GM12878 (cell line): Measurements from ENCODE around the gene MGAT5. TPM values are rescaled to one million over a fixed set of nuclear protein-coding genes. Genes with fewer than 3 reads are reported as not detected.

Experiments
- ATAC-seq: fragments of 200-7000 bp; cut with Tn5 transposase; 3 replicates; pipeline ENCODE4 v1.9.1; 2020; ENCODE audit warnings: mild to moderate bottlenecking, moderate library complexity
- BruUV-seq: library from RNA; stranded (reverse); fragments of 400-500 nt; replicated peaks from 2 replicates; lab custom pipeline; 2021; lab: Mats Ljungman, UMichigan
- CTCF ChIA-PET: fragments of 300-600 bp; sonication (Branson Sonifier 250); formaldehyde crosslinking; extraction: SDS; loops from one replicate; lab custom pipeline; 2021; ENCODE audit warnings: inconsistent platforms; lab: Yijun Ruan, JAX
- POLR2A ChIA-PET: fragments of 350-600 bp; formaldehyde crosslinking; extraction: SDS; loops from one replicate; lab custom pipeline; 2021; ENCODE audit warnings: inconsistent platforms; lab: Charles Lee
- RAD21 ChIA-PET: fragments of 300-600 bp; sonication (Branson Sonifier 250); formaldehyde crosslinking; loops from one replicate; lab custom pipeline; 2023; ENCODE audit warnings: antibody characterized with exemption; ENCODE audit not compliant: unreplicated experiment; lab: Charles Lee
- SMC1A ChIA-PET: fragments of 300-600 bp; sonication (Branson Sonifier 250); formaldehyde crosslinking; loops from one replicate; lab custom pipeline; 2023; ENCODE audit not compliant: unreplicated experiment, uncharacterized antibody; lab: Charles Lee
- DNase-seq: peaks from one replicate; pipeline ENCODE4 v3.0.0-alpha.2; 2011; ENCODE audit warnings: low read depth, low spot score
- FAIRE-seq: peaks from 3 replicates; lab custom pipeline; 2011; peaks lifted over from hg19 to GRCh38; lab: Jason Lieb, UNC
- H2AFZ ChIP-seq: 2 replicates; pipeline ENCODE4 v1.6.0; 2011; ENCODE audit warnings: low read depth, low read length, control low read depth; ENCODE audit not compliant: control insufficient read depth
- H3K27ac ChIP-seq: 2 replicates; pipeline ENCODE4 v1.5.1; 2011; ENCODE audit warnings: control low read depth; ENCODE audit not compliant: control insufficient read depth, insufficient read depth
- H3K27me3 ChIP-seq, 2 experiments: replicated peaks in 1 of 2; 2 replicates each; pipeline versions ENCODE4 v1.6.0 to v1.6.1; 2011; ENCODE audit warnings: low read length in 1 of 2; ENCODE audit not compliant: control insufficient read depth in 2 of 2, insufficient read depth in 2 of 2
- H3K36me3 ChIP-seq, 2 experiments: 2 replicates each; pipeline ENCODE4 v1.5.1; 2011; ENCODE audit warnings: low read length in 1 of 2; ENCODE audit not compliant: control insufficient read depth in 2 of 2, insufficient read depth in 2 of 2
- H3K4me1 ChIP-seq: 2 replicates; pipeline ENCODE4 v1.6.1; 2011; ENCODE audit warnings: mild to moderate bottlenecking, low read length, moderate library complexity, mixed read lengths; ENCODE audit not compliant: control insufficient read depth, insufficient read depth
- H3K4me2 ChIP-seq: 2 replicates; pipeline ENCODE4 v1.6.0; 2011; ENCODE audit warnings: control low read depth; ENCODE audit not compliant: control insufficient read depth, insufficient read depth
- H3K4me3 ChIP-seq: fragments of 200-600 bp; sonication (generic); 2 replicates; pipeline ENCODE4 v1.5.1; 2016
- H3K79me2 ChIP-seq: 2 replicates; pipeline ENCODE4 v1.6.0; 2011; ENCODE audit warnings: low read length; ENCODE audit not compliant: control insufficient read depth, insufficient read depth
- H3K9ac ChIP-seq: 2 replicates; pipeline ENCODE4 v1.8.0; 2011; ENCODE audit warnings: low read length, control low read depth, mixed read lengths; ENCODE audit not compliant: control insufficient read depth, insufficient read depth
- H3K9me3 ChIP-seq: replicated peaks from 3 replicates; pipeline ENCODE4 v1.5.1; 2011; ENCODE audit warnings: mild to moderate bottlenecking, low read length; ENCODE audit not compliant: control insufficient read depth, insufficient read depth
- H4K20me1 ChIP-seq: 2 replicates; pipeline ENCODE4 v1.6.0; 2011; ENCODE audit not compliant: control insufficient read depth, insufficient read depth
- BACH1 ChIP-seq: fragments of 450-650 bp; IDR thresholded peaks from 2 replicates; pipeline ENCODE4 v1.6.1; 2017; ENCODE audit warnings: mild to moderate bottlenecking, borderline replicate concordance
- GATAD2B ChIP-seq: fragments of 450-650 bp; conservative IDR thresholded peaks from 2 replicates; pipeline ENCODE4 v1.6.1; 2017; ENCODE audit warnings: low read depth, mild to moderate bottlenecking, moderate library complexity
- JUND ChIP-seq: IDR thresholded peaks from 2 replicates; pipeline ENCODE4 v1.6.1; 2012; ENCODE audit warnings: low read depth, mild to moderate bottlenecking, low read length, improper control_type of control experiment, moderate library complexity
- KDM1A ChIP-seq: fragments of 200-600 bp; sonication (generic); IDR thresholded peaks from 2 replicates; pipeline ENCODE4 v1.6.1; 2016; ENCODE audit warnings: borderline replicate concordance
- MEF2B ChIP-seq: fragments of 450-650 bp; IDR thresholded peaks from 2 replicates; pipeline ENCODE4 v1.6.1; 2018; ENCODE audit warnings: mild to moderate bottlenecking, moderate library complexity; ENCODE audit not compliant: partially characterized antibody, poor library complexity, severe bottlenecking
- NKRF ChIP-seq: fragments of 450-650 bp; conservative IDR thresholded peaks from 2 replicates; pipeline ENCODE4 v1.6.1; 2017; ENCODE audit warnings: mild to moderate bottlenecking, moderate library complexity
- NRF1 ChIP-seq: conservative IDR thresholded peaks from 2 replicates; pipeline ENCODE4 v1.6.1; 2011; ENCODE audit warnings: mild to moderate bottlenecking, low read depth, low read length, improper control_type of control experiment
- POLR2A ChIP-seq: IDR thresholded peaks from 2 replicates; pipeline ENCODE4 v1.6.1; 2011; ENCODE audit warnings: low read depth, mild to moderate bottlenecking, low read length
- RAD21 ChIP-seq: IDR thresholded peaks from 2 replicates; pipeline ENCODE4 v1.6.1; 2011; ENCODE audit warnings: mild to moderate bottlenecking, low read depth, low read length, moderate library complexity; ENCODE audit not compliant: insufficient read depth
- SMARCA5 ChIP-seq: fragments of 450-650 bp; IDR thresholded peaks from 2 replicates; pipeline ENCODE4 v1.6.1; 2017; ENCODE audit warnings: mild to moderate bottlenecking
- ZNF274 ChIP-seq: IDR thresholded peaks from one replicate; pipeline ENCODE4 v1.8.0; 2011; ENCODE audit not compliant: insufficient read length, insufficient read depth
- ZNF384 ChIP-seq: IDR thresholded peaks from 2 replicates; pipeline ENCODE4 v1.6.1; 2012; ENCODE audit warnings: low read depth, mild to moderate bottlenecking, low read length, improper control_type of control experiment, borderline replicate concordance
- WGBS: methylation state at CpG from one replicate; pipeline ENCODE4 v1.1.6; 2016; ENCODE audit warnings: low lambda C conversion rate; ENCODE audit not compliant: insufficient replicate concordance, insufficient coverage; ENCODE audit errors: missing lambda C conversion rate; 5-methylcytosine and 5-hydroxymethylcytosine counted together
- in situ Hi-C: fragments of 300-500 bp; cut with MboI; formaldehyde crosslinking; loops from 9 replicates; pipeline ENCODE4 v1.14.3; 2018; ENCODE audit warnings: mixed read lengths
- intact Hi-C: fragments of 100-400 bp; cut with micrococcal nuclease; formaldehyde crosslinking; loops from one replicate; pipeline ENCODE4 v1.14.2; 2022; ENCODE audit not compliant: unreplicated experiment
- polyA plus RNA-seq, 11 experiments: library from polyadenylated mRNA; depleted of rRNA in 4 of 11; unstranded in 6 of 11; stranded (reverse) in 5 of 11; fragments of >200 nt; fragmentation: Nextera tagmentation in 4 of 11; fragmentation: Illumina TruSeq in 1 of 11; extraction: Ambion mirVana in 4 of 11; extraction: Trizol in 1 of 11; gene quantifications; 1 replicate in 1 of 11; 2 replicates in 10 of 11; pipeline versions ENCODE4 v1.2.1 to v1.2.3, GENCODE V29; 2011 to 2016; ENCODE audit warnings: inconsistent platforms in 2 of 11, missing spikeins in 2 of 11, low read depth in 1 of 11
- total RNA-seq, 4 experiments: library from RNA; depleted of rRNA in 3 of 4; stranded (reverse); fragments of >200 nt in 3 of 4; fragmentation: Illumina TruSeq in 1 of 4; extraction: Trizol in 1 of 4; gene quantifications; 2 replicates each; pipeline versions ENCODE4 v1.2.1 to v1.2.3, GENCODE V29; 2013 to 2021

The MGAT5 gene
- total and polyA plus RNA-seq, 10 of the 15 experiments (the other 5 are each of a cell fraction or from before 2014, with no cell fraction given): 4.9 to 104 (median 36.2) TPM

- ChIA-PET RAD21 (interaction anchor here (0.6 to 1.2 kb wide), 8 partner anchors 24 to 568 kb away, joined by 3 to 5 read pairs (median 4); no protein-coding TSS in a partner anchor), POLR2A (no interaction called here), CTCF (interaction anchor here (0.6 to 4.9 kb wide), 23 partner anchors 9 to 1317 kb away, joined by 3 to 32 read pairs (median 3); no protein-coding TSS in a partner anchor), SMC1A (interaction anchor here (1.1 to 2.6 kb wide), 10 partner anchors 8 to 569 kb away, joined by 3 to 17 read pairs (median 4); no protein-coding TSS in a partner anchor)
- TF ChIP-seq BACH1 (no peak), POLR2A (0 out of 2 replicates have a peak, but pooled peaks have one; percentile 40), ZNF274 (no peak)
- TSS peak; percentile 17 for BruUV-seq
- Histone ChIP-seq H3K79me2 (no peaks in the 10 kb centered on the region), H3K4me2 (no peak overlapping the region), H3K4me3 (no peak overlapping the region), H2AFZ (no peak overlapping the region), H3K27me3 (no peaks in the 10 kb centered on the region), H3K9me3 (no peaks in the 10 kb centered on the region), H3K36me3 (peaks cover 14 to 17% of the 10 kb centered on the region in 2 experiments; a peak in 3 of 4 replicates), H3K9ac (no peak overlapping the region), H3K27ac (no peak overlapping the region), H4K20me1 (no peaks in the 10 kb centered on the region), H3K4me1 (no peaks in the 10 kb centered on the region)
- DNase-seq: no peak
- WGBS: 77% methylated on average over 9 of the region's 9 CpGs
- FAIRE-seq: no peak
- no peak for ATAC-seq
- intact Hi-C loops: loop anchor here (5.0 kb wide), 1 partner anchor 240 kb away; no protein-coding TSS in a partner anchor
- in situ Hi-C loops: no loop called here
These were observed 198.3 kb downstream of the MGAT5 start for GRCh38 chr2:134452042-134452733.

GRCh38 chr2:134453476-134453875 is 199.6 kb downstream of the MGAT5 start:
- WGBS: 95% methylated on average over 4 of the region's 4 CpGs
- TF ChIP-seq BACH1 (no peak), NKRF (no peak), NRF1 (no peak), JUND (no peak), KDM1A (no peak), GATAD2B (no peak), RAD21 (no peak), SMARCA5 (no peak), ZNF384 (no peak), MEF2B (no peak)

More at GRCh38 chr2:134453476-134453875, 199.6 kb downstream of the MGAT5 start:
- no peaks in the 10 kb centered on the region for H3K4me1 ChIP-seq
- H3K9me3 ChIP-seq: no peaks in the 10 kb centered on the region
- H2AFZ ChIP-seq: no peak overlapping the region
- ChIA-PET CTCF (interaction anchor here (1.1 to 4.9 kb wide), 6 partner anchors 16 to 569 kb away, joined by 3 to 32 read pairs (median 21); no protein-coding TSS in a partner anchor), SMC1A (interaction anchor here (1.3 kb wide), 1 partner anchor 335 kb away, joined by 3 read pairs; no protein-coding TSS in a partner anchor), RAD21 (interaction anchor here (1.2 kb wide), 1 partner anchor 335 kb away, joined by 4 read pairs; no protein-coding TSS in a partner anchor), POLR2A (no interaction called here)
- H3K36me3 ChIP-seq: peaks cover 6 to 16% of the 10 kb centered on the region in 2 experiments; a peak in 3 of 4 replicates
- FAIRE-seq (no peak), ATAC-seq (no peak), DNase-seq (no peak)
- in situ Hi-C loops: no loop called here
- no peak overlapping the region for H3K4me2 ChIP-seq
- H3K27me3 ChIP-seq: no peaks in the 10 kb centered on the region
- H4K20me1 ChIP-seq: no peaks in the 10 kb centered on the region
- H3K79me2 ChIP-seq: no peaks in the 10 kb centered on the region
- no peak overlapping the region for H3K4me3 ChIP-seq
- BruUV-seq: no TSS peak
- intact Hi-C loops: loop anchor here (5.0 kb wide), 1 partner anchor 239 kb away; no protein-coding TSS in a partner anchor
- no peak overlapping the region for H3K27ac ChIP-seq
- H3K9ac ChIP-seq: no peak overlapping the region
